Measurements from ENCODE around the gene METTL18. TPM values are rescaled to one million over a fixed set of nuclear protein-coding genes. Genes with fewer than 3 reads are reported as not detected.

The METTL18 gene
- total and polyA plus RNA-seq, 2 of the 13 experiments (the other 11 are each of a cell fraction or from before 2014, with no cell fraction given) = 2.7 to 6.7 TPM

DNA sequence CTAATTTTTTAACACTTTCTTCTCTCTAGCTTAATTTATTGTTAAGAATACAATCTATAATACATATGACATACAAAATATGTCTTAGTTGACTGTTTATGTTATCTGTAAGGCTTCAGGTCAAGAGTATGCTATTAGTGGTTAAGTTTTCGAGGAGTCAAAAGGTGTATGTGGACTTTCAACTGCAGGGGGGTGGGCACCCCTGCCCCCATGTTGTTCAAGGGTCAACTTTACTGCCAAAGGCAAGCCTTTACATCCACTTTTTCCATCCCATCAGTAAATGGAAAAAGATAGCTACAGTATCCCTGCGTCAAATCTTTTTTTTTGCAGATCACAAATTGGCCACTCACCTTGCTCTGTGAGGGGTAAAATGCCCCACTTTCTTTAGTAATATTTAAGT, 6.3 kb downstream of the METTL18 start (continued):
- TF ChIP-seq, protein P1, sequence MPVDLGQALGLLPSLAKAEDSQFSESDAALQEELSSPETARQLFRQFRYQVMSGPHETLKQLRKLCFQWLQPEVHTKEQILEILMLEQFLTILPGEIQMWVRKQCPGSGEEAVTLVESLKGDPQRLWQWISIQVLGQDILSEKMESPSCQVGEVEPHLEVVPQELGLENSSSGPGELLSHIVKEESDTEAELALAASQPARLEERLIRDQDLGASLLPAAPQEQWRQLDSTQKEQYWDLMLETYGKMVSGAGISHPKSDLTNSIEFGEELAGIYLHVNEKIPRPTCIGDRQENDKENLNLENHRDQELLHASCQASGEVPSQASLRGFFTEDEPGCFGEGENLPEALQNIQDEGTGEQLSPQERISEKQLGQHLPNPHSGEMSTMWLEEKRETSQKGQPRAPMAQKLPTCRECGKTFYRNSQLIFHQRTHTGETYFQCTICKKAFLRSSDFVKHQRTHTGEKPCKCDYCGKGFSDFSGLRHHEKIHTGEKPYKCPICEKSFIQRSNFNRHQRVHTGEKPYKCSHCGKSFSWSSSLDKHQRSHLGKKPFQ (CRISPR knock-in tag; IDR thresholded peaks at IDR 0.05; ENCODE audit: insufficient replicate concordance) = no peak
- TF ChIP-seq, protein P2, sequence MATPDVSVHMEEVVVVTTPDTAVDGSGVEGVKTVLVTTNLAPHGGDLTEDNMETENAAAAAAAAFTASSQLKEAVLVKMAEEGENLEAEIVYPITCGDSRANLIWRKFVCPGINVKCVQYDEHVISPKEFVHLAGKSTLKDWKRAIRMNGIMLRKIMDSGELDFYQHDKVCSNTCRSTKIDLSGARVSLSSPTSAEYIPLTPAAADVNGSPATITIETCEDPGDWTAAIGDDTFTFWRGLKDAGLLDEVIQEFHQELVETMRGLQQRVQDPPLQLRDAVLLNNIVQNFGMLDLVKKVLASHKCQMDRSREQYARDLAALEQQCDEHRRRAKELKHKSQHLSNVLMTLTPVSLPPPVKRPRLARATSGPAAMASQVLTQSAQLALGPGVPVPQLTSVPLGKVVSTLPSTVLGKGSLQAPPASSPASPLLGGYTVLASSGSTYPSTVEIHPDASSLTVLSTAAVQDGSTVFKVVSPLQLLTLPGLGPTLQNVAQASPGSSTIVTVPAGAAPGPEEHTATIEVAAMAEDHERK (CRISPR knock-in tag; IDR thresholded peaks at IDR 0.05; ENCODE audit: low read depth) = no peak

DNA sequence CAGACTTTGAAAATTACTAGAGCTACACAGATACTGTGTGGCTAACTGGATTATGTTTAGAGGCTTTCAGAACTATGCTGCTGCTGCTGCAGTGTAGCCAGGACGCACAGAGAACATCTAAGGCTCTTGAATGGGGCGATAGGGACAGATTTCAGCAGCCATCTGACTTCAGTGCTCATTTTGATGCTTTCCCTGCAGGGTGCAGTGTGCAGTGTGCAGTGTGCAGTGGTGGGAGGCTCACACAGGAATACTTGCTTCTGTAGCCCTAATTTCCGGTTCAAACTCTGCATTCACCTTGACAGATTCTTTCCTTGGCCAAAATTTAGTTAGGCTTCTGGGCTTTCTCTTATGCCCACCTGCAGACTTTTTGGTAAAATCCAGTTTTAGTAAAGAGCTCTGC, 7.7 kb downstream of the METTL18 start:
- Histone ChIP-seq H3K9me3 (ENCODE audit: low read length) (no peaks in the 10 kb centered on the region), H3K27ac (ENCODE audit: extremely low read length, insufficient read depth, low read length) (no peak overlapping the region), H3K79me2 (ENCODE audit: insufficient read depth, low read length) (no peaks in the 10 kb centered on the region), H3K4me2 (ENCODE audit: low read depth, low read length) (0 out of 2 replicates have a peak overlapping the region, but pooled peaks have one; percentile 4), H3K4me1 (ENCODE audit: insufficient read depth, low read length) (peaks cover 15% of the 10 kb centered on the region; the same call in 1 of the 2 replicates), H3K36me3 (replicated peaks in 1 of 2; ENCODE audit: control insufficient read depth in 1 of 2, insufficient read depth in 2 of 2, low read length in 2 of 2) (no peaks in the 10 kb centered on the region), H4K20me1 (ENCODE audit: insufficient read depth, low read length) (no peaks in the 10 kb centered on the region), H2AFZ (ENCODE audit: low read length) (peak overlapping the region; percentile 2), H3K4me3 (replicated peaks in 1 of 3; ENCODE audit: insufficient read depth in 1 of 3, low read depth in 2 of 3, low read length in 3 of 3) (no peak overlapping the region), H3K9ac (ENCODE audit: insufficient read depth, low read depth, low read length) (no peak overlapping the region), H3K27me3 (ENCODE audit: control insufficient read depth in 1 of 2, insufficient read depth in 2 of 2, low read length in 2 of 2) (no peaks in the 10 kb centered on the region; a peak in 1 of 5 replicates)
- ATAC-seq (peak; percentile 78), DNase-seq (ENCODE audit: low spot score) (no peak), FAIRE-seq (no peak)
- intact Hi-C loops (cut with micrococcal nuclease; ENCODE audit: unreplicated experiment) = no loop called here
- BruUV-seq (replicated peaks) = no TSS peak
- TF ChIP-seq CBX2 (IDR thresholded peaks at IDR 0.05; ENCODE audit: low read depth, low read length) (no peak), CBX2 (CRISPR knock-in tag; IDR thresholded peaks at IDR 0.05; ENCODE audit: low read depth) (no peak), SRSF4 (IDR thresholded peaks at IDR 0.05; ENCODE audit: low read depth, low read length, poor library complexity, severe bottlenecking) (no peak), HNRNPK (IDR thresholded peaks at IDR 0.05; ENCODE audit: low read depth, low read length, poor library complexity, severe bottlenecking) (no peak), ZNF264 (CRISPR knock-in tag; IDR thresholded peaks at IDR 0.05) (no peak), PHF20 (CRISPR knock-in tag; IDR thresholded peaks at IDR 0.05) (no peak), ZKSCAN5 (CRISPR knock-in tag; IDR thresholded peaks at IDR 0.05) (no peak), ZNF616 (CRISPR knock-in tag; IDR thresholded peaks at IDR 0.05; ENCODE audit: low read depth) (no peak), ZNF780A (CRISPR knock-in tag; IDR thresholded peaks at IDR 0.05) (no peak), KLF16 (CRISPR knock-in tag; IDR thresholded peaks at IDR 0.05) (no peak)
- TF ChIP-seq, protein P3, sequence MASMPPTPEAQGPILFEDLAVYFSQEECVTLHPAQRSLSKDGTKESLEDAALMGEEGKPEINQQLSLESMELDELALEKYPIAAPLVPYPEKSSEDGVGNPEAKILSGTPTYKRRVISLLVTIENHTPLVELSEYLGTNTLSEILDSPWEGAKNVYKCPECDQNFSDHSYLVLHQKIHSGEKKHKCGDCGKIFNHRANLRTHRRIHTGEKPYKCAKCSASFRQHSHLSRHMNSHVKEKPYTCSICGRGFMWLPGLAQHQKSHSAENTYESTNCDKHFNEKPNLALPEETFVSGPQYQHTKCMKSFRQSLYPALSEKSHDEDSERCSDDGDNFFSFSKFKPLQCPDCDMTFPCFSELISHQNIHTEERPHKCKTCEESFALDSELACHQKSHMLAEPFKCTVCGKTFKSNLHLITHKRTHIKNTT (CRISPR knock-in tag; IDR thresholded peaks at IDR 0.05) = no peak
- 0% methylated on average over 1 of the region's 3 CpGs for WGBS (ENCODE audit: low lambda C conversion rate)
- ChIA-PET POLR2A (no interaction called here), CTCF (ENCODE audit: low intra/inter-chr PET ratio, low total read pairs) (no interaction called here)
- in situ Hi-C loops (cut with HindIII; ENCODE audit: extremely low pct_ligation_motif_present, low pct_unique_long_range_greater_than_20kb) = no loop called here
